ENCODE results near the gene LINC01488. TPM values are rescaled to one million over a fixed set of nuclear protein-coding genes. Genes with fewer than 3 reads are reported as not detected.

The LINC01488 gene
- total RNA-seq, 1 experiment from 2014 or later, result not detected

DNA sequence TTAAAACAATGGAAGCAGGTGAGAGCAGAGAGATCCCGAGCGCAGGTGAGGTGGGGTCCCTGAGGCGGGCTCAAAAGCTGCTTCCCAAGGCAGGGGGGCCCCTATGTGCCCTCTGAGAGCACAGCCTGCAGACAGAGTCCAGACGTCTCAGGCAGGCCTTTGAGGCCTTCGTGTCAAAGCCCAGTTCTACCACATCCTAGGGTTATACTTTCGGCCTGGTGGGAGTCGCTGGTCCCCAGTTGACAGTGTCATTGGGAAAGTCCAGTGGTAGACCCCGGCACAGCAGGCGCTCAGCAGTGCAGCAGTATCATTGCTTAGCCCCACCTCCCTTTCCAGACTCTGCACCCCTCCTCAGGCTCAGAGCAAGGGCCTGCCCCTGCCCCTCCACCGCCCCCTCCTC, 9.1 kb downstream of the LINC01488 start:
- intact Hi-C loops (cut with micrococcal nuclease; ENCODE audit: unreplicated experiment), result no loop called here
- peaks cover 27% of the 10 kb centered on the region for H3K4me1 Mint-ChIP-seq (ENCODE audit: low read depth, unreplicated experiment)
- DNase-seq, result no peak
- Histone ChIP-seq H3K9me3 (no peaks in the 10 kb centered on the region), H3K36me3 (ENCODE audit: control insufficient read depth, insufficient read depth, low read length) (no peaks in the 10 kb centered on the region), H3K27me3 (replicated peaks; ENCODE audit: control insufficient read depth, insufficient read depth, low read length) (no peaks in the 10 kb centered on the region), H3K4me3 (ENCODE audit: low read depth, low read length) (no peak overlapping the region), H3K4me1 (peaks cover 20% of the 10 kb centered on the region)
- no peak for TF ChIP-seq CTCF (IDR thresholded peaks at IDR 0.05; ENCODE audit: insufficient read depth in 1 of 2, low read depth in 1 of 2, low read length in 1 of 2, severe bottlenecking in 1 of 2, unreplicated experiment in 1 of 2)
- ChIA-PET CTCF (no interaction called here), POLR2A (no interaction called here)
- H3K9me3 Mint-ChIP-seq (ENCODE audit: unreplicated experiment), result no peaks in the 10 kb centered on the region
- H3K27me3 Mint-ChIP-seq (ENCODE audit: insufficient read depth, unreplicated experiment), result no peaks in the 10 kb centered on the region
- H3K4me3 Mint-ChIP-seq (ENCODE audit: unreplicated experiment), result no peak overlapping the region
- no TSS peak for BruUV-seq (replicated peaks)
- H3K36me3 Mint-ChIP-seq (ENCODE audit: insufficient read depth, unreplicated experiment), result no peaks in the 10 kb centered on the region
- H3K27ac Mint-ChIP-seq (ENCODE audit: unreplicated experiment), result no peak overlapping the region

DNA sequence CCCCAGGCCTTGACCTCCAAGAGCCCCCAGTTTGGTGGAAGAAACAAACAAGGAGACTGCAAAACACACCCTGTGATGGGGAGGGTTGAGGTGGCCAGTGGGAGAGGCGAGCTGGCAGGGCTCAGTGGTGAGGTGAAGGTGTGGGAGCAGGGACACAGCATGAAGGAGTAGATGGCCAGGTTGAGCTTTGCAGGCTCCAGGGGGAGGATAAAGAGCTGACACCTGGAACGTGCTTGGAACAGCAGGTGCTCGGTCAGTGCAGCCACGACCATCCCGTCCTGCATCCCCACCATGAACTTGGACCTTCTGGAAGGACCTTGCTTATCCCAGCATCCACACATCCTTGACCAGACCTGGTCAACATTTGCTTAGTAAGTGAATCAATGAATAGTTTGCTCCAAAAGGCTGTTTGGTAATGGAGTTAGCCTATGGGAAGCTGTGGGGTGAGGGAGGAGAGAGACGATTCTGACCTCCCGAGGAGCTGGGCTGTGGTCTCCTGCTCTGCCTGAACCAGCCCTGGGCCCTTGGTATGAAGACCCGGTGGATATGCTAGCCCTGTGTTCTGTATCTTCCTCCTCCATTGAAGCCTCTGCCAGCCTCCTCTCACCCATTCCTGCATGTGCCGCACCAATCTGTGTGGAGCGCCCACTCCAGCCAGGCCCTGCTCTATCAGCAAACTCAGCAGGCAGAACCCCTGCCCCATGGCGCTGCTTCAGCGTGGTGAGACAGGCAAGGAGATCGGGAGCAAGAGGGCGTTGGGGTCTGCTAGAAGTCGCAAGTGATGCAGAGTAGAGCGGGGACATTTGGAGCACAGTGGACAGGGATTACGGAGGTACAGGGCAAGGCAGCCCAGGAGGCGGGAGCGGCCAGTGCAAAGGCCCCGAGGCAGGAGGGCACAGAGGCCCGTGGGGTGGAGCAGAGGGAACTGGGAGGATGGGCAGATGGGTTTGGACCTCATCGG, 9.9 kb downstream of the LINC01488 start:
- Mint-ChIP-seq H3K4me3 (ENCODE audit: unreplicated experiment) (no peak overlapping the region), H3K36me3 (ENCODE audit: insufficient read depth, unreplicated experiment) (no peaks in the 10 kb centered on the region), H3K4me1 (ENCODE audit: low read depth, unreplicated experiment) (peaks cover 34% of the 10 kb centered on the region), H3K27ac (ENCODE audit: unreplicated experiment) (peak overlapping the region; percentile 24), H3K27me3 (ENCODE audit: insufficient read depth, unreplicated experiment) (no peaks in the 10 kb centered on the region), H3K9me3 (ENCODE audit: unreplicated experiment) (no peaks in the 10 kb centered on the region)
- H3K4me1 ChIP-seq, result peaks cover 28% of the 10 kb centered on the region
- ChIA-PET CTCF (no interaction called here), POLR2A (no interaction called here)
- H3K9me3 ChIP-seq, result no peaks in the 10 kb centered on the region
- H3K4me3 ChIP-seq (ENCODE audit: low read depth, low read length), result no peak overlapping the region
- no peak for TF ChIP-seq CTCF (IDR thresholded peaks at IDR 0.05; ENCODE audit: insufficient read depth in 1 of 2, low read depth in 1 of 2, low read length in 1 of 2, severe bottlenecking in 1 of 2, unreplicated experiment in 1 of 2)
- no TSS peak for BruUV-seq (replicated peaks)
- no peaks in the 10 kb centered on the region for H3K27me3 ChIP-seq (replicated peaks; ENCODE audit: control insufficient read depth, insufficient read depth, low read length)
- no peak for DNase-seq
- intact Hi-C loops (cut with micrococcal nuclease; ENCODE audit: unreplicated experiment), result no loop called here
- no peaks in the 10 kb centered on the region for H3K36me3 ChIP-seq (ENCODE audit: control insufficient read depth, insufficient read depth, low read length)

DNA sequence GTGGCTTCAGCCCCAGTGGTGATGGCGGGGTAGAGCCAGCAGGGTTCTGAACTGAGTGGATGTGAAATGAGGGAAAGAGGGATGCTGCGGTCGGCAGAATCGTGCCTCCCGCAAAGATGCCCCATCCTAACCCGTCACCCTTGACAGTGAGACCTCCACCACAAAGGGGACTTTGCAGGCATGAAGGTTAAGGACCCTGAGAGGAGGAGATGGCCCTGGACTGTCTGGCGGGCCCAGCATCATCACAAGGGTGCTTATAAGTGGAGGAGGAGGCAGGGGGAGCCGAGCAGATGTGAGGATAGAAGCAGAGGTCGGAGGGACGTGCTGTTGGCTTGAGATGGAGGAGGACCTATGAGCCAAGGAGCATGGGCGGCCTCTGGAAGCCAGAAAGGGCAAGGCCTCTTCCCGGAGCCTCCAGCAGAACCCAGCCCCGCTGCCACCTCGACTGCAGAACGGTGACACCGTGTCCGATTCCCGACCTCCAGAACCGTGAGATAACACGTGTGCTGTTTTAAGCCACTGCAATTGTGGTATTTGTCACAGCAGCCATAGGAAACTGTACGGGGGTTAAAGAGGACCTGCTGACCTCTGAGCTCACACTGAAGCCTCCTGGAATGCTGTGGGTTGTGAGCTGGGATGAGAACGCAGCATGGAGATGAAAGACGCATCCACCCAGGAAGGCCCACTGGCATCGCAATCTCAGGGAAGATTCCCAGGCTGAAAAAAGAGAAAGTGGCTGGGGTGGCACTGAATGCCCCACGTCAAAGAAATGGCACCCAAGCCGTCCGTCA, 10.9 kb downstream of the LINC01488 start:
- Histone ChIP-seq H3K9me3 (no peaks in the 10 kb centered on the region), H3K36me3 (ENCODE audit: control insufficient read depth, insufficient read depth, low read length) (no peaks in the 10 kb centered on the region), H3K27me3 (replicated peaks; ENCODE audit: control insufficient read depth, insufficient read depth, low read length) (no peaks in the 10 kb centered on the region), H3K4me1 (peaks cover 36% of the 10 kb centered on the region), H3K4me3 (ENCODE audit: low read depth, low read length) (no peak overlapping the region)
- no peaks in the 10 kb centered on the region for H3K27me3 Mint-ChIP-seq (ENCODE audit: insufficient read depth, unreplicated experiment)
- H3K36me3 Mint-ChIP-seq (ENCODE audit: insufficient read depth, unreplicated experiment), result no peaks in the 10 kb centered on the region
- DNase-seq, result no peak
- H3K27ac Mint-ChIP-seq (ENCODE audit: unreplicated experiment), result peak overlapping the region; percentile 24
- ChIA-PET POLR2A (no interaction called here), CTCF (no interaction called here)
- intact Hi-C loops (cut with micrococcal nuclease; ENCODE audit: unreplicated experiment), result no loop called here
- BruUV-seq (replicated peaks), result no TSS peak
- H3K4me1 Mint-ChIP-seq (ENCODE audit: low read depth, unreplicated experiment), result peaks cover 45% of the 10 kb centered on the region
- no peaks in the 10 kb centered on the region for H3K9me3 Mint-ChIP-seq (ENCODE audit: unreplicated experiment)
- TF ChIP-seq CTCF (IDR thresholded peaks at IDR 0.05; ENCODE audit: insufficient read depth in 1 of 2, low read depth in 1 of 2, low read length in 1 of 2, severe bottlenecking in 1 of 2, unreplicated experiment in 1 of 2), result no peak
- H3K4me3 Mint-ChIP-seq (ENCODE audit: unreplicated experiment), result no peak overlapping the region
